OCI-LY7 (cell line): ENCODE measurements around the gene RBM26. TPM values are rescaled to one million over a fixed set of nuclear protein-coding genes. Genes with fewer than 3 reads are reported as not detected.

ENCODE experiments used
- BruUV-seq: library from RNA; stranded (reverse); fragments of 400-500 nt; replicated peaks from 2 replicates; lab custom pipeline; 2021; lab: Mats Ljungman, UMichigan
- CTCF ChIA-PET: fragments of 300-600 bp; sonication (Branson Sonifier 250); formaldehyde crosslinking; loops from one replicate; lab custom pipeline; 2022; ENCODE audit warnings: antibody characterized with exemption; ENCODE audit not compliant: unreplicated experiment; lab: Charles Lee
- POLR2A ChIA-PET: fragments of 300-600 bp; sonication (Branson Sonifier 250); formaldehyde crosslinking; loops from one replicate; lab custom pipeline; 2022; ENCODE audit warnings: antibody characterized with exemption; lab: Charles Lee
- DNase-seq: peaks from one replicate; pipeline ENCODE4 v3.0.0-alpha.2; 2015; ENCODE audit warnings: low spot score
- H2AFZ ChIP-seq: fragments of 200-600 bp; sonication (generic), shearing (Covaris generic); 2 replicates; pipeline ENCODE4 v1.6.1; 2014; ENCODE audit warnings: mild to moderate bottlenecking, antibody characterized with exemption, low read length, moderate library complexity
- H3K27ac ChIP-seq: fragments of 200-600 bp; sonication (generic); 2 replicates; pipeline ENCODE4 v1.5.1; 2014; ENCODE audit warnings: mixed run types, low read depth, mild to moderate bottlenecking, moderate library complexity, low read length, inconsistent platforms; ENCODE audit not compliant: poor library complexity, severe bottlenecking
- H3K36me3 ChIP-seq: fragments of 200-600 bp; sonication (generic); 2 replicates; pipeline ENCODE4 v1.6.1; 2014; ENCODE audit warnings: mild to moderate bottlenecking, antibody characterized with exemption, low read length, moderate library complexity, mixed read lengths; ENCODE audit not compliant: insufficient read depth
- H3K4me1 ChIP-seq: fragments of 200-600 bp; sonication (generic); 2 replicates; pipeline ENCODE4 v1.5.1; 2014; ENCODE audit warnings: mild to moderate bottlenecking, low read length; ENCODE audit not compliant: insufficient read depth, poor library complexity, severe bottlenecking
- H3K4me2 ChIP-seq: fragments of 200-600 bp; sonication (generic); 2 replicates; pipeline ENCODE4 v1.6.1; 2014; ENCODE audit warnings: mild to moderate bottlenecking, low read length
- H3K4me3 ChIP-seq: fragments of 200-600 bp; sonication (generic); 2 replicates; pipeline ENCODE4 v1.5.1; 2014; ENCODE audit warnings: mild to moderate bottlenecking, low read depth, low read length; ENCODE audit not compliant: poor library complexity, severe bottlenecking
- H3K79me2 ChIP-seq: fragments of 200-600 bp; sonication (generic); 2 replicates; pipeline ENCODE4 v1.6.1; 2016; ENCODE audit warnings: low read depth, mild to moderate bottlenecking, low read length, moderate library complexity, mixed read lengths; ENCODE audit not compliant: insufficient read depth
- H3K9me2 ChIP-seq: fragments of 200-600 bp; sonication (generic); 2 replicates; pipeline ENCODE4 v1.6.1; 2016; ENCODE audit warnings: mild to moderate bottlenecking, low read length, mixed read lengths; ENCODE audit not compliant: insufficient read depth
- H3K9me3 ChIP-seq: fragments of 200-600 bp; sonication (generic); 2 replicates; pipeline ENCODE4 v1.6.1; 2014; ENCODE audit warnings: mild to moderate bottlenecking, mixed run types, low read length, mixed read lengths
- H4K20me1 ChIP-seq: fragments of 200-600 bp; sonication (generic); 2 replicates; pipeline ENCODE4 v1.6.1; 2014; ENCODE audit warnings: mild to moderate bottlenecking, antibody characterized with exemption, low read length, moderate library complexity, mixed read lengths; ENCODE audit not compliant: insufficient read depth
- EZH2phosphoT487 ChIP-seq: fragments of 200-600 bp; sonication (generic); IDR thresholded peaks from 2 replicates; pipeline ENCODE4 v1.6.1; 2018; ENCODE audit warnings: low read depth, borderline replicate concordance, mild to moderate bottlenecking, mixed run types, antibody characterized with exemption, low read length, moderate library complexity, mixed read lengths
- intact Hi-C: fragments of 100-400 bp; cut with micrococcal nuclease; formaldehyde crosslinking; loops from one replicate; pipeline ENCODE4 v1.10.0; 2022; ENCODE audit not compliant: unreplicated experiment
- total RNA-seq, 2 experiments: library from RNA; depleted of rRNA in 1 of 2; stranded (reverse); fragments of >200 nt in 1 of 2; shearing (Covaris generic) in 1 of 2; gene quantifications; 2 replicates each; pipeline ENCODE4 v1.2.3, GENCODE V29; 2014 to 2022
- TF ChIP-seq, protein P1 (sequence below): fragments of 200-600 bp; sonication (generic); conservative IDR thresholded peaks from 2 replicates; pipeline ENCODE4 v1.5.1; 2014; ENCODE audit warnings: mild to moderate bottlenecking, antibody characterized with exemption, low read length, moderate library complexity, mixed read lengths

Gene RBM26
- total RNA-seq, 2 experiments from 2014 or later: 44.1 to 85.2 TPM

DNA sequence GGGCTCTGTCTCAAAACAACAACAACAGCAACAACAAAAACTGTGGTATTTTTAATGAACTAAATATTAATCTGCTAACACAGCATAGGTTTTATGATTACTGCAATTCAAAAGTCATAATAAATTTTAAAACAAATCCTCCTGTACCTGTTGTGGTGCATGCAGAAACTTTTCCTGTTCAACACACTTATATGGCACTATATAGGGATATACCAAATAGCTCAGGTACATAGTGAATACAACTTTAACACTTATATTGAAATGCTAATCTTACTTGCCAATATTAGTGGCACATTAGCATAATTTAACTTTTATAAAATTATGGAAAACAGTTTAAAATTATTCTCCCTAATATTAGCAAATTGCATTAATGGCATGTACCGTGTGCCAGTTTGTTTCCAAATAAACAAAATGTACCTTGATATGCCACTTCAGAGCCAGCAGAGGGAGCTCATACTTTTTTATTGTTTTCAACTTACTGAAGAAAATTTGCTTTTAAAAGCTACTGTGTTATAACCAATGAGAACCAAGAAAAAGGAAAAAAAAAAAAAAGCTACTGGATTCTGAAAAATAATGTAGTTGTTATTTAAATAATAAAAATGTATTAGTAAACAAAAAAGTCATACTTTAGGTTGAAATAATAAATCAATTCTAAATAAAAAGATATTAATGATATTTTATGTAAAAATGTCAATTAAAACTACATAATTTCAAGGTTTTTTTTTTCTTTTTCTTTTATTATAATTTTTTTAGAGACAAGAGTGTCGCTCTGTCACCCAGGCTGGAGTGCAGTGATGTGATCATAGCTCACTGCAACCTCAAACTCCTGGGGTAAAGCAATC is 18.0 kb upstream of the RBM26 start:
- Histone ChIP-seq H3K27ac (no peak overlapping the region), H2AFZ (no peak overlapping the region), H3K4me1 (no peaks in the 10 kb centered on the region), H3K4me3 (no peak overlapping the region), H3K9me3 (no peaks in the 10 kb centered on the region), H3K79me2 (no peaks in the 10 kb centered on the region), H4K20me1 (no peaks in the 10 kb centered on the region), H3K4me2 (no peak overlapping the region), H3K36me3 (peaks cover 3% of the 10 kb centered on the region; the same call in 1 of the 2 replicates), H3K9me2 (no peaks in the 10 kb centered on the region)
- TF ChIP-seq, protein P1, sequence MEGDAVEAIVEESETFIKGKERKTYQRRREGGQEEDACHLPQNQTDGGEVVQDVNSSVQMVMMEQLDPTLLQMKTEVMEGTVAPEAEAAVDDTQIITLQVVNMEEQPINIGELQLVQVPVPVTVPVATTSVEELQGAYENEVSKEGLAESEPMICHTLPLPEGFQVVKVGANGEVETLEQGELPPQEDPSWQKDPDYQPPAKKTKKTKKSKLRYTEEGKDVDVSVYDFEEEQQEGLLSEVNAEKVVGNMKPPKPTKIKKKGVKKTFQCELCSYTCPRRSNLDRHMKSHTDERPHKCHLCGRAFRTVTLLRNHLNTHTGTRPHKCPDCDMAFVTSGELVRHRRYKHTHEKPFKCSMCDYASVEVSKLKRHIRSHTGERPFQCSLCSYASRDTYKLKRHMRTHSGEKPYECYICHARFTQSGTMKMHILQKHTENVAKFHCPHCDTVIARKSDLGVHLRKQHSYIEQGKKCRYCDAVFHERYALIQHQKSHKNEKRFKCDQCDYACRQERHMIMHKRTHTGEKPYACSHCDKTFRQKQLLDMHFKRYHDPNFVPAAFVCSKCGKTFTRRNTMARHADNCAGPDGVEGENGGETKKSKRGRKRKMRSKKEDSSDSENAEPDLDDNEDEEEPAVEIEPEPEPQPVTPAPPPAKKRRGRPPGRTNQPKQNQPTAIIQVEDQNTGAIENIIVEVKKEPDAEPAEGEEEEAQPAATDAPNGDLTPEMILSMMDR: peak; percentile 89
- no peak for TF ChIP-seq EZH2phosphoT487
- ChIA-PET POLR2A (interaction anchor here (0.7 to 3.3 kb wide), 16 partner anchors 12 to 1618 kb away, joined by 3 to 19 read pairs (median 4); partner anchors contain the start of genes NDFIP2 and RBM26), CTCF (interaction anchor here (0.6 to 1.2 kb wide), 4 partner anchors 18 to 118 kb away, joined by 3 to 4 read pairs (median 4); partner anchors contain the start of gene RBM26)
- intact Hi-C loops: loop anchor here (1.0 kb wide), 1 partner anchor 116 kb away; no protein-coding TSS in a partner anchor
- BruUV-seq: no TSS peak
- DNase-seq: peak; percentile 54

DNA sequence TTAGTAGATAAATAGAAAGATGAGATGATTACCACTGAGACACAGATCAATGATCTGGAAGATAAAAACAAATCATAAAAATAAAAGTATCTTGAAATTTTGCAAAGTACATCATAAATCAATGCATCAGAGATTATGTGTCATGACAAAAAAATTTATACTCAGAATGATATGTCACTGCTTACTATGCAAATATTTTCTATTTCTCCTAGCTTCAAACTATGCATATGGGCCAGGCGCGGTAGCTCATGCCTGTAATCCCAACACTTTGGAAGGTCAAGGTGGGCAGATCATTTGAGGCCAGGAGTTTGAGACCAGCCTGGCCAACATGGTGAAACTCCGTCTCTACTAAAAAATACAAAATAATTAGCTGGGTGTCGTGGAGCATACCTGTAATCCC is 17.3 kb upstream of the RBM26 start:
- no peak for TF ChIP-seq EZH2phosphoT487
- TF ChIP-seq, protein P1: no peak
- Histone ChIP-seq H3K9me2 (no peaks in the 10 kb centered on the region), H3K27ac (no peak overlapping the region), H3K79me2 (no peaks in the 10 kb centered on the region), H4K20me1 (no peaks in the 10 kb centered on the region), H2AFZ (no peak overlapping the region), H3K36me3 (peaks cover 3% of the 10 kb centered on the region; the same call in 1 of the 2 replicates), H3K9me3 (no peaks in the 10 kb centered on the region), H3K4me2 (no peak overlapping the region), H3K4me3 (no peak overlapping the region), H3K4me1 (no peaks in the 10 kb centered on the region)
- DNase-seq: no peak
- no TSS peak for BruUV-seq
- ChIA-PET CTCF (no interaction called here), POLR2A (interaction anchor here (1.0 to 3.3 kb wide), 4 partner anchors 17 to 122 kb away, joined by 3 to 19 read pairs (median 8); partner anchors contain the start of gene RBM26)
- intact Hi-C loops: no loop called here
